Skeletal muscle tissue (tissue), 4 donors: ENCODE data around the gene SNTA1. TPM values are rescaled to one million over a fixed set of nuclear protein-coding genes. Genes with fewer than 3 reads are reported as not detected.
"Not testable (repeated sequence)": the region's sequence is repeated elsewhere in the genome, so short reads cannot be mapped to it uniquely, and the experiment has no call there.

ENCODE experiments used
- H3K27ac ChIP-seq: one replicate; pipeline ENCODE4 v1.7.0; 2013; ENCODE audit warnings: mild to moderate bottlenecking, low read depth, low read length, inconsistent platforms
- H3K27me3 ChIP-seq, 3 donors: one replicate each; pipeline ENCODE4 v1.7.0; 2013; ENCODE audit warnings: low read length in 3 of 3; ENCODE audit not compliant: control insufficient read depth in 3 of 3, insufficient read depth in 3 of 3
- H3K36me3 ChIP-seq, 3 donors: one replicate each; pipeline ENCODE4 v1.7.0; 2013; ENCODE audit warnings: low read length in 3 of 3; ENCODE audit not compliant: control insufficient read depth in 3 of 3, insufficient read depth in 3 of 3
- H3K4me1 ChIP-seq, 3 donors: one replicate each; pipeline ENCODE4 v1.7.0; 2013; ENCODE audit warnings: low read length in 3 of 3, mild to moderate bottlenecking in 3 of 3; ENCODE audit not compliant: control insufficient read depth in 3 of 3, insufficient read depth in 3 of 3
- H3K4me3 ChIP-seq, 3 donors: one replicate each; pipeline ENCODE4 v1.7.0; 2013; ENCODE audit warnings: low read length in 3 of 3
- H3K9ac ChIP-seq, 3 donors: one replicate each; pipeline ENCODE4 v1.7.0; 2013; ENCODE audit warnings: low read length in 3 of 3, mild to moderate bottlenecking in 3 of 3, moderate library complexity in 2 of 3, low read depth in 1 of 3
- H3K9me3 ChIP-seq, 3 donors: one replicate each; pipeline ENCODE4 v1.7.0; 2013; ENCODE audit warnings: low read length in 3 of 3; ENCODE audit not compliant: control insufficient read depth in 3 of 3
- total RNA-seq: library from RNA; depleted of rRNA; stranded (reverse); fragments of >200 nt; gene quantifications from one replicate; pipeline ENCODE4 v1.2.3, GENCODE V29; 2014
- donor health status: Osteomylitis.

Gene SNTA1
- total RNA-seq, 1 donor from 2014 or later = 36.5 TPM

DNA sequence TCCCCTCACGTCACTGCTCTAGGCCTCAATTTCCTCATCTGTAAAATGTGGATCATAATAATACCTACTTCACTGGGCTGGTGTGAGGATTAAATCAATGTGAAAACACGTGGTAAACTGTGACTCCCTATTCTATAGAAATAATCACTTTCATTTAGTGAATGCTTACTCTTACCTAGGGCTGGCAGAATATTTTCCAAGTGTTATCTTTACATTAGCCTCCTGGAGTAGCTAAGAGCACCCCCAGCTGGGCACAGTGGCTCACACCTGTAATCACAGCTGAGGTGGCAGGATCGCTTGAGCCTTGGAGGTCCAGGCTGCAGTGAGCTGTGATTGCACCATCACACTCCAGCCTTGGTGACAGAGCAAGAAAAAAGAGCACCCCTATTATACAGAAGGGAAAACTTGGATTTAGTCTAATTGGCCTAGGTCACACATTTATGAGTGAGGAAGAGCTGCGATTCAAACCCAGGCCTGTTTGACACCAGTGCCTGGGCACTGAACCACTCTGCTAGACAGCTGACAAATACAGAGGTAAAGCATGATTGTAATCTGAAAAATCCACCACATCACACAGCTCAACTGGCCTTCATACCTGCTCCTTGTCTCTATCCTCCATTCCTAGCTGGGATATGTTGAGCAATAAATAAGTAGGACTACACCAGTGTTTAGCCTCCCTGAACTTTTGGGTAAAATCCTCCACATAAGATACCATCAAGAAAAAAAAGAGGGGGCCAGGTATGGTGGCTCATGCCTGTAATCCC is 1.4 kb upstream of the SNTA1 start:
- peak overlapping the region in 2 of 3 donors; percentile 90 to 94 for H3K4me3 ChIP-seq
- H3K27me3 ChIP-seq = no peaks in the 10 kb centered on the region
- no peaks in the 10 kb centered on the region for H3K36me3 ChIP-seq
- H3K4me1 ChIP-seq = peaks cover 23 to 31% (median 30%) of the 10 kb centered on the region in 3 donors
- peak overlapping the region; percentile 74 for H3K27ac ChIP-seq
- peak overlapping the region in 2 of 3 donors; percentile 47 to 65 for H3K9ac ChIP-seq
- H3K9me3 ChIP-seq = no peaks in the 10 kb centered on the region

- Histone ChIP-seq H3K4me3 (peak overlapping the region; percentile 71 to 86 (median 84)), H3K27me3 (no peaks in the 10 kb centered on the region), H3K36me3 (peaks cover 8 to 9% (median 9%) of the 10 kb centered on the region in 3 donors), H3K9ac (peak overlapping the region; percentile 89 to 95 (median 89)), H3K9me3 (no peaks in the 10 kb centered on the region), H3K4me1 (peaks cover 32 to 47% (median 46%) of the 10 kb centered on the region in 3 donors), H3K27ac (peak overlapping the region; percentile 81)
These were observed 504 bp downstream of the SNTA1 start for GRCh38 chr20:33443006-33443511.

GRCh38 chr20:33442136-33443005 is 1.2 kb downstream of the SNTA1 start:
- H3K27ac ChIP-seq = peak overlapping the region; percentile 81
- peak overlapping the region; percentile 89 to 95 (median 89) for H3K9ac ChIP-seq

DNA sequence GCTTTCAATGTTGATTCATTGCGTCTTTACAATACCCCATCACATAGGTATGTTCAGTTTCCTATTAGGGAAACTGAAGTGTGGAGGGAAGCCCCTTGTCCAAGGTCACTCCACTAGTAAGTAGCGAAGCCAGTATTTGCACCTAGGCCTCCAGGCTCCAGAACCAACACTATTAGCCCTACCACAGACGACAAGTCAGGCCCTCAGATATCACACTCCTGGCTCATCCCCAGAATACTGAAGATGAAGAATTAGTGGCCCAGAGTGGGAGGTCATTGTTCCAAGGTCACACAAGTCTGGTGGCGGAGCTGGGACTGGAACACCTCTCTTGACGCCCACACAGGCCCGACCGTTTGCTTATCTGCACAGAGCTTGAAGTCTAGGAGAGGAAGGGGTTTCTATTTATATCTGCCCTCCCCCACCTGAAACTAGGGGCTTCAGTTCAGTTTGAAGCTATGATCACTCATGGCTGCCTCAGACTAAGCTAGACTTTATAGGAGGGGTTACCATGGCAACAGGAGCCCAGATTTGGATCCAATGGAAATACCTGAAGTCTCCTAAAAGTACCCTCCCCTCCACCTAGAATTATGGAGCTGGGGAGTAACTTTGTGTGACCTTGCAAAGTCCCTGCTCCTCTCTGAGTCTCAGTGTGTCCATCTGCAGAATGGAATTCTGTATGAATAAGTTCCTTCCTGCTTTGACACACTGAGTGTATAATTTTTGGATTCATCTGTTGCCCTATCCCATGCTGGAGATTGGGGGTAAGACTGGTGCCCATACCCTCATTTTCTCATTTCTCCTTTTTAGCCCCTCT is 2.2 kb downstream of the SNTA1 start:
- Histone ChIP-seq H3K36me3 (peaks cover 9 to 10% (median 9%) of the 10 kb centered on the region in 3 donors), H3K9ac (peak overlapping the region in 2 of 3 donors; percentile 28 to 95), H3K9me3 (no peaks in the 10 kb centered on the region), H3K27ac (peak overlapping the region; percentile 81), H3K4me1 (peaks cover 39 to 53% (median 52%) of the 10 kb centered on the region in 3 donors), H3K27me3 (no peaks in the 10 kb centered on the region), H3K4me3 (peak overlapping the region; percentile 71 to 86 (median 84))

More at GRCh38 chr20:33442136-33443005, 1.2 kb downstream of the SNTA1 start:
- no peaks in the 10 kb centered on the region for H3K27me3 ChIP-seq
- H3K36me3 ChIP-seq = peaks cover 9 to 10% (median 9%) of the 10 kb centered on the region in 3 donors
- no peaks in the 10 kb centered on the region for H3K9me3 ChIP-seq
- H3K4me3 ChIP-seq = peak overlapping the region; percentile 71 to 86 (median 84)
- peaks cover 39 to 53% (median 52%) of the 10 kb centered on the region in 3 donors for H3K4me1 ChIP-seq

DNA sequence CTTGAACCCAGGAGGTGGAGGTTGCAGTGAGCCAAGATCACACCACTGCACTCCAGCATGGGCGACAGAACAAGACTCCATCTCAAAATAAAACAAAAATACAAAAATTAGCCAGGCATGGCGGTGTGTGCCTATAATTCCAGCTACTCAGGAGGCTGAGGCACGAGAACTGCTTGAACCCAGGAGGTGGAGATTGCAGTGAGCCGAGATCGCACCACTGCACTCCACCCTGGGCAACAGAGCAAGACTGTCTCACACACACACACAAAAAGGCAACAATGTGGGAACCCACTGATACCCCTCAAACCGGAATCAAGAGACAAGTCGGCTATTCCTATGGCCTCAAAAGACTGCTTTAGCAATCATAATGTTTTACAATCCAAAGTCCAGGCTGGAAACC is 3.0 kb downstream of the SNTA1 start:
- H3K4me3 ChIP-seq, H3K27me3 ChIP-seq, H3K9me3 ChIP-seq: not testable (repeated sequence)
- peak overlapping the region in 2 of 3 donors; percentile 33 to 95 for H3K9ac ChIP-seq
- peaks cover 39 to 55% (median 54%) of the 10 kb centered on the region in 3 donors for H3K4me1 ChIP-seq
- H3K36me3 ChIP-seq = peaks cover 9 to 11% (median 10%) of the 10 kb centered on the region in 3 donors
- peak overlapping the region; percentile 81 for H3K27ac ChIP-seq

- Histone ChIP-seq H3K4me1 (peaks cover 49 to 65% (median 61%) of the 10 kb centered on the region in 3 donors), H3K9ac (peak overlapping the region in 2 of 3 donors; percentile 27 to 50), H3K27me3 (no peaks in the 10 kb centered on the region), H3K36me3 (peaks cover 10 to 18% (median 11%) of the 10 kb centered on the region in 3 donors), H3K27ac (peak overlapping the region; percentile 73), H3K4me3 (no peak overlapping the region), H3K9me3 (no peaks in the 10 kb centered on the region)
These were observed 5.1 kb downstream of the SNTA1 start for GRCh38 chr20:33438481-33438880.

- Histone ChIP-seq H3K9me3 (no peaks in the 10 kb centered on the region), H3K27me3 (no peaks in the 10 kb centered on the region), H3K9ac (peak overlapping the region in 2 of 3 donors; percentile 2 to 33), H3K4me1 (peaks cover 54 to 65% (median 62%) of the 10 kb centered on the region in 3 donors), H3K27ac (peak overlapping the region; percentile 73), H3K36me3 (peaks cover 10 to 18% (median 11%) of the 10 kb centered on the region in 3 donors), H3K4me3 (peak overlapping the region in 1 of 3 donors; percentile 17)
These were observed 6.2 kb downstream of the SNTA1 start for GRCh38 chr20:33437141-33437911.

GRCh38 chr20:33434434-33434833 is 9.1 kb downstream of the SNTA1 start:
- peaks cover 10 to 18% (median 11%) of the 10 kb centered on the region in 3 donors for H3K36me3 ChIP-seq
- H3K9me3 ChIP-seq = no peaks in the 10 kb centered on the region
- H3K9ac ChIP-seq = peak overlapping the region; percentile 64 to 81 (median 77)
- peak overlapping the region in 1 of 3 donors; percentile 1 for H3K4me3 ChIP-seq
- H3K27ac ChIP-seq = peak overlapping the region; percentile 95
- peaks cover 46 to 56% (median 53%) of the 10 kb centered on the region in 3 donors for H3K4me1 ChIP-seq
- no peaks in the 10 kb centered on the region for H3K27me3 ChIP-seq
